HEK293T (cell line): ENCODE data around the gene TCF7.

Source experiments
- BHLHE40 ChIP-seq: fragments of 450-650 bp; IDR thresholded peaks from 2 replicates; pipeline ENCODE4 v1.6.1; 2016; ENCODE audit warnings: mild to moderate bottlenecking, moderate library complexity, borderline replicate concordance
- FOXK2 ChIP-seq: fragments of 450-650 bp; IDR thresholded peaks from 2 replicates; pipeline ENCODE4 v1.6.1; 2016; ENCODE audit warnings: mild to moderate bottlenecking
- SP1 ChIP-seq: fragments of 450-650 bp; IDR thresholded peaks from 2 replicates; pipeline ENCODE4 v1.6.1; 2017

GRCh38 chr5:134084022-134084565 is 30.4 kb upstream of the TCF7 start:
- no peak for TF ChIP-seq FOXK2
- TF ChIP-seq BHLHE40, result no peak
- TF ChIP-seq SP1, result no peak
